HCT116 (cell line): ENCODE measurements around the gene DMRT2. TPM values are rescaled to one million over a fixed set of nuclear protein-coding genes. Genes with fewer than 3 reads are reported as not detected.

Experiments
- ATAC-seq: fragments of 200-7000 bp; cut with Tn5 transposase; 2 replicates; pipeline ENCODE4 v1.9.1; 2020; ENCODE audit warnings: mild to moderate bottlenecking, moderate library complexity
- BruUV-seq: library from RNA; stranded (reverse); fragments of 400-500 nt; replicated peaks from 2 replicates; lab custom pipeline; 2021; lab: Mats Ljungman, UMichigan
- CTCF ChIA-PET: fragments of 300-600 bp; sonication (Branson Sonifier 250); formaldehyde crosslinking; loops from one replicate; lab custom pipeline; 2021; ENCODE audit warnings: antibody characterized with exemption; lab: Charles Lee
- POLR2A ChIA-PET: fragments of 300-600, 350-600 bp; sonication (Branson Sonifier 250); formaldehyde crosslinking; loops from one replicate; lab custom pipeline; 2021; ENCODE audit warnings: antibody characterized with exemption; lab: Charles Lee
- RAD21 ChIA-PET, 2 experiments: fragments of 300-600 bp; sonication (Branson Sonifier 250); formaldehyde crosslinking; loops; one replicate each; lab custom pipeline; 2023; ENCODE audit warnings: low total read pairs in 2 of 2; ENCODE audit not compliant: uncharacterized antibody in 2 of 2, unreplicated experiment in 2 of 2, low non-redundant PET in 1 of 2; lab: Charles Lee
- DNase-seq: peaks from one replicate; pipeline ENCODE4 v3.0.0-alpha.2; 2010; ENCODE audit warnings: low read depth, low spot score
- H2AFZ ChIP-seq: fragments of 200-600 bp; shearing (Covaris generic), sonication (generic); 2 replicates; pipeline ENCODE4 v1.6.1; 2017; ENCODE audit warnings: low read depth, mixed run types, mixed read lengths, antibody characterized with exemption, low read length; ENCODE audit not compliant: poor library complexity, severe bottlenecking
- H3K27ac ChIP-seq: 2 replicates; pipeline ENCODE4 v1.5.1; 2012; ENCODE audit warnings: low read depth, low read length
- H3K27me3 ChIP-seq: fragments of 200-600 bp; sonication (generic); 2 replicates; pipeline ENCODE4 v1.6.1; 2016; ENCODE audit warnings: mixed run types, low read length, mixed read lengths; ENCODE audit not compliant: insufficient read depth
- H3K36me3 ChIP-seq, 2 experiments: fragments of 200-500 bp in 1 of 2; fragments of 200-600 bp in 1 of 2; sonication (Bioruptor generic) in 1 of 2; sonication (generic) in 1 of 2; 2 replicates each; pipeline versions ENCODE4 v1.5.1 to v1.6.1; 2014 to 2016; ENCODE audit warnings: low read length in 2 of 2, inconsistent platforms in 1 of 2, mixed read lengths in 1 of 2, mixed run types in 1 of 2; ENCODE audit not compliant: insufficient read depth in 2 of 2, control insufficient read depth in 1 of 2
- H3K4me1 ChIP-seq, 2 experiments: fragments of 200-600 bp in 1 of 2; sonication (generic) in 1 of 2; 2 replicates each; pipeline versions ENCODE4 v1.5.1 to v1.6.1; 2012 to 2017; ENCODE audit warnings: low read length in 2 of 2, inconsistent platforms in 1 of 2, mild to moderate bottlenecking in 1 of 2, mixed read lengths in 1 of 2, mixed run types in 1 of 2, moderate library complexity in 1 of 2; ENCODE audit not compliant: insufficient read depth in 2 of 2, control insufficient read depth in 1 of 2
- H3K4me2 ChIP-seq: fragments of 200-600 bp; sonication (generic); 2 replicates; pipeline ENCODE4 v1.6.1; 2017; ENCODE audit warnings: mixed run types, low read length, mixed read lengths
- H3K4me3 ChIP-seq, 2 experiments: fragments of 200-600 bp in 1 of 2; sonication (generic) in 1 of 2; replicated peaks in 1 of 2; 2 replicates each; pipeline ENCODE4 v1.5.1; 2011 to 2016; ENCODE audit warnings: low read length in 2 of 2, control low read depth in 1 of 2, low read depth in 1 of 2, mild to moderate bottlenecking in 1 of 2, mixed read lengths in 1 of 2, mixed run types in 1 of 2
- H3K79me2 ChIP-seq: fragments of 200-600 bp; sonication (generic); 2 replicates; pipeline ENCODE4 v1.6.1; 2017; ENCODE audit warnings: mild to moderate bottlenecking, mixed run types, low read length, moderate library complexity, mixed read lengths; ENCODE audit not compliant: insufficient read depth
- H3K9ac ChIP-seq: fragments of 200-600 bp; sonication (generic); 2 replicates; pipeline ENCODE4 v1.6.1; 2016; ENCODE audit warnings: low read length, mixed read lengths
- H3K9me2 ChIP-seq: fragments of 200-600 bp; sonication (generic), shearing (Covaris generic); 2 replicates; pipeline ENCODE4 v1.6.1; 2017; ENCODE audit warnings: mixed run types, mild to moderate bottlenecking, moderate library complexity; ENCODE audit not compliant: insufficient read depth
- H3K9me3 ChIP-seq, 2 experiments: fragments of 200-500 bp in 1 of 2; fragments of 200-600 bp in 1 of 2; sonication (Bioruptor generic) in 1 of 2; sonication (generic) in 1 of 2; 2 replicates each; pipeline ENCODE4 v1.6.1; 2014 to 2017; ENCODE audit warnings: low read length in 2 of 2, mixed read lengths in 2 of 2, inconsistent platforms in 1 of 2, low read depth in 1 of 2, mild to moderate bottlenecking in 1 of 2, mixed run types in 1 of 2, moderate library complexity in 1 of 2; ENCODE audit not compliant: control insufficient read depth in 1 of 2, insufficient read depth in 1 of 2
- H4K20me1 ChIP-seq: fragments of 200-600 bp; sonication (generic), shearing (Covaris generic); 2 replicates; pipeline ENCODE4 v1.6.1; 2017; ENCODE audit warnings: mixed run types, mild to moderate bottlenecking, moderate library complexity; ENCODE audit not compliant: insufficient read depth
- CBX3 ChIP-seq: IDR thresholded peaks from 2 replicates; pipeline ENCODE4 v1.6.1; 2012; ENCODE audit warnings: low read depth
- CEBPB ChIP-seq: IDR thresholded peaks from 2 replicates; pipeline ENCODE4 v1.6.1; 2012; ENCODE audit warnings: low read depth
- EZH2 ChIP-seq: fragments of 200-600 bp; sonication (generic); IDR thresholded peaks from 2 replicates; pipeline ENCODE4 v1.6.1; 2017; ENCODE audit warnings: antibody characterized with exemption, mixed run types
- EZH2phosphoT487 ChIP-seq: fragments of 200-600 bp; IDR thresholded peaks from 2 replicates; pipeline ENCODE4 v1.6.1; 2018; ENCODE audit warnings: antibody characterized with exemption, borderline replicate concordance
- FOSL1 ChIP-seq: IDR thresholded peaks from 2 replicates; pipeline ENCODE4 v1.6.1; 2012; ENCODE audit warnings: low read depth
- JUND ChIP-seq: IDR thresholded peaks from 2 replicates; pipeline ENCODE4 v1.6.1; 2012
- POLR2A ChIP-seq: IDR thresholded peaks from 2 replicates; pipeline ENCODE4 v1.7.0; 2011; ENCODE audit warnings: borderline replicate concordance; ENCODE audit not compliant: insufficient read depth, insufficient read length; ENCODE audit errors: extremely low read depth
- POLR2AphosphoS5 ChIP-seq: IDR thresholded peaks from 2 replicates; pipeline ENCODE4 v1.6.1; 2011; ENCODE audit warnings: mild to moderate bottlenecking, low read depth, low read length, moderate library complexity
- RAD21 ChIP-seq: IDR thresholded peaks from 2 replicates; pipeline ENCODE4 v1.6.1; 2012; ENCODE audit warnings: low read depth, mild to moderate bottlenecking
- SIN3A ChIP-seq: IDR thresholded peaks from 2 replicates; pipeline ENCODE4 v1.6.1; 2012; ENCODE audit warnings: low read depth
- SP1 ChIP-seq: IDR thresholded peaks from 2 replicates; pipeline ENCODE4 v1.6.1; 2012; ENCODE audit warnings: low read depth
- SRF ChIP-seq: IDR thresholded peaks from 2 replicates; pipeline ENCODE4 v1.6.1; 2012; ENCODE audit warnings: low read depth
- TCF7L2 ChIP-seq: IDR thresholded peaks from 2 replicates; pipeline ENCODE4 v1.7.0; 2011; ENCODE audit warnings: borderline replicate concordance, inconsistent platforms; ENCODE audit not compliant: insufficient read depth, insufficient read length; ENCODE audit errors: extremely low read depth
- ZFX ChIP-seq: fragments of 450-650 bp; IDR thresholded peaks from 2 replicates; pipeline ENCODE4 v1.6.1; 2017
- intact Hi-C: fragments of 100-400 bp; cut with micrococcal nuclease; formaldehyde crosslinking; loops from 2 replicates; pipeline ENCODE4 v1.10.0; 2022
- total RNA-seq: library from RNA; stranded (reverse); gene quantifications from one replicate; pipeline ENCODE4 v1.2.1, GENCODE V29; 2021; ENCODE audit not compliant: unreplicated experiment
- TF ChIP-seq, protein P1 (sequence below): IDR thresholded peaks from 2 replicates; pipeline ENCODE4 v1.6.1; 2012
- TF ChIP-seq, protein P2 (sequence below): IDR thresholded peaks from 2 replicates; pipeline ENCODE4 v1.6.1; 2011; ENCODE audit warnings: mild to moderate bottlenecking, low read length, moderate library complexity; ENCODE audit not compliant: insufficient replicate concordance; ENCODE audit errors: extremely low read depth
- TF ChIP-seq, protein P3 (sequence below), 3 experiments: fragments of 200-600 bp in 1 of 3; sonication (generic) in 1 of 3; IDR thresholded peaks in 2 of 3; conservative IDR thresholded peaks in 1 of 3; 2 replicates each; pipeline ENCODE4 v1.5.1; 2012 to 2017; ENCODE audit warnings: low read depth in 2 of 3, low read length in 2 of 3, antibody characterized with exemption in 1 of 3, borderline replicate concordance in 1 of 3, control low read depth in 1 of 3, mild to moderate bottlenecking in 1 of 3, mixed read lengths in 1 of 3, mixed run types in 1 of 3, moderate library complexity in 1 of 3; ENCODE audit not compliant: insufficient read depth in 1 of 3

The DMRT2 gene
- total RNA-seq, 1 experiment from 2014 or later, result 0.17 TPM

DNA sequence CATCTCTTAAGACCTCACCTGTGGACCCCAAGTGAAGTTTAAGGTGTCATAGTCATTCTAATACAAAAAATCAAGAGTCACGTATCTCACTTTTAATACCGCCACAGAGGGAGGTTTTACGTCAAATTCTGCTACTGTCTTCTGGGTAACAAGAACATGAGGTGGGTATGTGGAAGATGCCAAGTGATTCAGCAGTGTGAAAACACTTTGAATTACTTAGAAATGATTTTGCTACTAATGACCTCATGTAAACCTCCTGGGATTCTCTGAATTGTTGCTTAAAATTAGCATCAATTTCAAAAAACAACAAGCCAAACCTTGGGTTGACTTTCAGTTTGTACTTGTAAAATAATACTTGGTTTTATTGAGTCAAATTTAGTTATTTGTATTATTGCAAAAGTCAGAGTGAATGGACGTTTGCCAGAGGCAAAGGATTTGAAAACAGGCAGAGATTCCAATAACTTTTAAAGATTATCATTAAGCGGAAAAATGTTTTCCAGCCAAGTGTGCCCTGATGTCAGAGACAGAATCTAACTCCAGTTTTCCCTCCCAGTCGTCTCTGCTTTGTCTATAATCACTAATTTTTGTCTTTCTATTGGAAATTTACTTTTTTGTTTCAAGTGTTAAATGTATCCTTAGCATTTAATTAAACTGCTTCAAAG, 8.8 kb downstream of the DMRT2 start:
- Histone ChIP-seq H3K27me3 (no peaks in the 10 kb centered on the region), H3K36me3 (no peaks in the 10 kb centered on the region), H3K9me2 (no peaks in the 10 kb centered on the region), H3K4me2 (no peak overlapping the region), H4K20me1 (no peaks in the 10 kb centered on the region), H2AFZ (no peak overlapping the region), H3K4me1 (no peaks in the 10 kb centered on the region), H3K9me3 (no peaks in the 10 kb centered on the region), H3K27ac (no peak overlapping the region), H3K9ac (no peak overlapping the region), H3K4me3 (no peak overlapping the region), H3K79me2 (no peaks in the 10 kb centered on the region)
- no peak for TF ChIP-seq ZFX
- TF ChIP-seq, protein P1, sequence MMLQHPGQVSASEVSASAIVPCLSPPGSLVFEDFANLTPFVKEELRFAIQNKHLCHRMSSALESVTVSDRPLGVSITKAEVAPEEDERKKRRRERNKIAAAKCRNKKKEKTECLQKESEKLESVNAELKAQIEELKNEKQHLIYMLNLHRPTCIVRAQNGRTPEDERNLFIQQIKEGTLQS, result no peak
- CTCF ChIA-PET, result no interaction called here
- no TSS peak for BruUV-seq
- ATAC-seq (no peak), DNase-seq (no peak)
- POLR2A ChIA-PET, result no interaction called here
- intact Hi-C loops, result no loop called here
- RAD21 ChIA-PET, result no interaction called here

DNA sequence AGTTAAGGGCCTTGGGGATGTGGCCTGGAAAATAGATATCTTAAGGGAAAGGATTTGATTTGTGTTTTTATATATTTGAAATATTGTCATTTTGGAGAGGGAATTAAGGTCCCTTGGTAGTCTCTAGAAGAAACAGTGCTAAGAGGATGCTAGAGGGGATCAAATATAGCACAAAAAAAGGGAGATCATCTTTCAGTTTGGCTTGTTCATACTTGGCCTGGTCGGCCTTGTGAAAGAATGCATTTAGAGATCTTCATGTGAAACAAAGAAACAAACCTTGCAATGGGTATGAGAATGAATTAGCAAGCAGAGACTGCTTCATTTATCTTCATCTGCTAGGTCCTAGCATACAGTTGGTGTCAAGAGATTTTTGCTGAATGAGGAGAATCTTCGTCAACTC, 15.0 kb downstream of the DMRT2 start:
- ChIA-PET POLR2A (no interaction called here), CTCF (no interaction called here), RAD21 (no interaction called here)
- intact Hi-C loops, result no loop called here
- Histone ChIP-seq H3K79me2 (no peaks in the 10 kb centered on the region), H3K36me3 (no peaks in the 10 kb centered on the region), H3K4me1 (no peaks in the 10 kb centered on the region), H3K4me2 (no peak overlapping the region), H3K9me3 (no peaks in the 10 kb centered on the region), H4K20me1 (no peaks in the 10 kb centered on the region), H3K9me2 (no peaks in the 10 kb centered on the region), H3K27ac (no peak overlapping the region), H3K27me3 (no peaks in the 10 kb centered on the region), H3K9ac (no peak overlapping the region), H3K4me3 (no peak overlapping the region), H2AFZ (no peak overlapping the region)
- TF ChIP-seq POLR2A (no peak), RAD21 (no peak), SRF (no peak), SIN3A (no peak), POLR2AphosphoS5 (no peak), CEBPB (no peak), FOSL1 (no peak), TCF7L2 (no peak), SP1 (no peak), CBX3 (no peak), EZH2phosphoT487 (no peak), ZFX (no peak), JUND (no peak), EZH2 (no peak)
- TF ChIP-seq, protein P2, sequence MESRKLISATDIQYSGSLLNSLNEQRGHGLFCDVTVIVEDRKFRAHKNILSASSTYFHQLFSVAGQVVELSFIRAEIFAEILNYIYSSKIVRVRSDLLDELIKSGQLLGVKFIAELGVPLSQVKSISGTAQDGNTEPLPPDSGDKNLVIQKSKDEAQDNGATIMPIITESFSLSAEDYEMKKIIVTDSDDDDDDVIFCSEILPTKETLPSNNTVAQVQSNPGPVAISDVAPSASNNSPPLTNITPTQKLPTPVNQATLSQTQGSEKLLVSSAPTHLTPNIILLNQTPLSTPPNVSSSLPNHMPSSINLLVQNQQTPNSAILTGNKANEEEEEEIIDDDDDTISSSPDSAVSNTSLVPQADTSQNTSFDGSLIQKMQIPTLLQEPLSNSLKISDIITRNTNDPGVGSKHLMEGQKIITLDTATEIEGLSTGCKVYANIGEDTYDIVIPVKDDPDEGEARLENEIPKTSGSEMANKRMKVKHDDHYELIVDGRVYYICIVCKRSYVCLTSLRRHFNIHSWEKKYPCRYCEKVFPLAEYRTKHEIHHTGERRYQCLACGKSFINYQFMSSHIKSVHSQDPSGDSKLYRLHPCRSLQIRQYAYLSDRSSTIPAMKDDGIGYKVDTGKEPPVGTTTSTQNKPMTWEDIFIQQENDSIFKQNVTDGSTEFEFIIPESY, result no peak
- TF ChIP-seq, protein P1, result no peak
- TF ChIP-seq, protein P3, sequence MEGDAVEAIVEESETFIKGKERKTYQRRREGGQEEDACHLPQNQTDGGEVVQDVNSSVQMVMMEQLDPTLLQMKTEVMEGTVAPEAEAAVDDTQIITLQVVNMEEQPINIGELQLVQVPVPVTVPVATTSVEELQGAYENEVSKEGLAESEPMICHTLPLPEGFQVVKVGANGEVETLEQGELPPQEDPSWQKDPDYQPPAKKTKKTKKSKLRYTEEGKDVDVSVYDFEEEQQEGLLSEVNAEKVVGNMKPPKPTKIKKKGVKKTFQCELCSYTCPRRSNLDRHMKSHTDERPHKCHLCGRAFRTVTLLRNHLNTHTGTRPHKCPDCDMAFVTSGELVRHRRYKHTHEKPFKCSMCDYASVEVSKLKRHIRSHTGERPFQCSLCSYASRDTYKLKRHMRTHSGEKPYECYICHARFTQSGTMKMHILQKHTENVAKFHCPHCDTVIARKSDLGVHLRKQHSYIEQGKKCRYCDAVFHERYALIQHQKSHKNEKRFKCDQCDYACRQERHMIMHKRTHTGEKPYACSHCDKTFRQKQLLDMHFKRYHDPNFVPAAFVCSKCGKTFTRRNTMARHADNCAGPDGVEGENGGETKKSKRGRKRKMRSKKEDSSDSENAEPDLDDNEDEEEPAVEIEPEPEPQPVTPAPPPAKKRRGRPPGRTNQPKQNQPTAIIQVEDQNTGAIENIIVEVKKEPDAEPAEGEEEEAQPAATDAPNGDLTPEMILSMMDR (IDR thresholded peaks at IDR 0.05 in 2 of 3, conservative IDR thresholded peaks at IDR 0.05 in 1 of 3; ENCODE audit: borderline replicate concordance in 1 of 3, insufficient read depth in 1 of 3, low read depth in 2 of 3, low read length in 2 of 3), result no peak
- no peak for ATAC-seq
- no TSS peak for BruUV-seq
- DNase-seq, result no peak
